IgD-negative memory B cell (primary cell): ENCODE results near the gene CST9. TPM values are rescaled to one million over a fixed set of nuclear protein-coding genes. Genes with fewer than 3 reads are reported as not detected.

Source experiments
- H3K27ac Mint-ChIP-seq, 3 donors: one replicate each; pipeline ENCODE4 v1.8.0; 2020 to 2022; ENCODE audit warnings: mild to moderate bottlenecking in 3 of 3, mixed read lengths in 3 of 3, moderate library complexity in 1 of 3
- H3K27me3 Mint-ChIP-seq: one replicate; pipeline ENCODE4 v1.8.0; 2021; ENCODE audit warnings: mixed read lengths
- H3K36me3 Mint-ChIP-seq: one replicate; pipeline ENCODE4 v1.8.0; 2020; ENCODE audit warnings: mild to moderate bottlenecking, mixed read lengths
- H3K4me1 Mint-ChIP-seq, 3 donors: one replicate each; pipeline ENCODE4 v1.8.0; 2020 to 2022; ENCODE audit warnings: mixed read lengths in 3 of 3, mild to moderate bottlenecking in 1 of 3
- H3K4me3 Mint-ChIP-seq, 4 donors: one replicate each; pipeline ENCODE4 v1.8.0; 2020 to 2022; ENCODE audit warnings: mild to moderate bottlenecking in 4 of 4, mixed read lengths in 4 of 4, moderate library complexity in 3 of 4
- H3K9me3 Mint-ChIP-seq, 3 donors: one replicate each; pipeline ENCODE4 v1.8.0; 2020 to 2021; ENCODE audit warnings: mixed read lengths in 3 of 3, mild to moderate bottlenecking in 1 of 3
- polyA plus RNA-seq: library from polyadenylated mRNA; unstranded; fragments of 300-500 nt; fragmentation: Illumina TruSeq; gene quantifications from one replicate; pipeline ENCODE4 v1.2.3, GENCODE V29; 2021

CST9 gene
- not detected for polyA plus RNA-seq

- Mint-ChIP-seq H3K27me3 (peaks cover 3% of the 10 kb centered on the region), H3K4me1 (no peaks in the 10 kb centered on the region), H3K4me3 (no peak within 1 kb of the TSS), H3K36me3 (no peaks in the 10 kb centered on the region), H3K9me3 (no peaks in the 10 kb centered on the region), H3K27ac (no peak within 1 kb of the TSS)
Measured at GRCh38 chr20:23605867-23606651, at the start of gene CST9. Gene CST9 (minus strand): TSS chr20:23605917. CDS start chr20:23605864, 53 bp downstream.

- no peak overlapping the region for H3K27ac Mint-ChIP-seq
- peaks cover 0 to 6% (median 1%) of the 10 kb centered on the region in 3 donors for H3K4me1 Mint-ChIP-seq
- peaks cover 15% of the 10 kb centered on the region for H3K27me3 Mint-ChIP-seq
- no peaks in the 10 kb centered on the region for H3K36me3 Mint-ChIP-seq
- H3K4me3 Mint-ChIP-seq: no peak overlapping the region
- H3K9me3 Mint-ChIP-seq: peaks cover 0 to 3% (median 0%) of the 10 kb centered on the region in 3 donors
Measured at GRCh38 chr20:23654717-23655116, 49.0 kb upstream of the CST9 start.

- H3K27ac Mint-ChIP-seq: no peak overlapping the region
- H3K27me3 Mint-ChIP-seq: peaks cover 15% of the 10 kb centered on the region
- peaks cover 0 to 3% (median 0%) of the 10 kb centered on the region in 3 donors for H3K9me3 Mint-ChIP-seq
Measured at GRCh38 chr20:23654000-23654399, 48.3 kb upstream of the CST9 start.

GRCh38 chr20:23653400-23653938 lies 47.8 kb upstream of the CST9 start:
- Mint-ChIP-seq H3K27me3 (peaks cover 15% of the 10 kb centered on the region), H3K36me3 (no peaks in the 10 kb centered on the region), H3K4me1 (peaks cover 0 to 6% (median 1%) of the 10 kb centered on the region in 3 donors), H3K4me3 (no peak overlapping the region), H3K27ac (no peak overlapping the region), H3K9me3 (peaks cover 0 to 3% (median 0%) of the 10 kb centered on the region in 3 donors)

More at GRCh38 chr20:23654000-23654399, 48.3 kb upstream of the CST9 start:
- peaks cover 0 to 6% (median 1%) of the 10 kb centered on the region in 3 donors for H3K4me1 Mint-ChIP-seq
- no peak overlapping the region for H3K4me3 Mint-ChIP-seq
- H3K36me3 Mint-ChIP-seq: no peaks in the 10 kb centered on the region

GRCh38 chr20:23652926-23653325 lies 47.2 kb upstream of the CST9 start:
- H3K9me3 Mint-ChIP-seq: peaks cover 0 to 3% (median 0%) of the 10 kb centered on the region in 3 donors
- H3K36me3 Mint-ChIP-seq: no peaks in the 10 kb centered on the region
- no peak overlapping the region for H3K4me3 Mint-ChIP-seq
- peaks cover 15% of the 10 kb centered on the region for H3K27me3 Mint-ChIP-seq
- H3K4me1 Mint-ChIP-seq: peaks cover 0 to 6% (median 1%) of the 10 kb centered on the region in 3 donors
- H3K27ac Mint-ChIP-seq: no peak overlapping the region

GRCh38 chr20:23652371-23652770 lies 46.7 kb upstream of the CST9 start:
- Mint-ChIP-seq H3K36me3 (no peaks in the 10 kb centered on the region), H3K4me3 (no peak overlapping the region)

GRCh38 chr20:23651117-23651516 lies 45.4 kb upstream of the CST9 start:
- Mint-ChIP-seq H3K4me3 (no peak overlapping the region), H3K36me3 (no peaks in the 10 kb centered on the region), H3K27ac (no peak overlapping the region), H3K9me3 (peaks cover 0 to 3% (median 0%) of the 10 kb centered on the region in 3 donors), H3K4me1 (peaks cover 0 to 6% (median 0%) of the 10 kb centered on the region in 3 donors), H3K27me3 (peaks cover 8% of the 10 kb centered on the region)

More at GRCh38 chr20:23652371-23652770, 46.7 kb upstream of the CST9 start:
- Mint-ChIP-seq H3K9me3 (peaks cover 0 to 3% (median 0%) of the 10 kb centered on the region in 3 donors), H3K27ac (no peak overlapping the region), H3K4me1 (peaks cover 0 to 6% (median 1%) of the 10 kb centered on the region in 3 donors), H3K27me3 (peaks cover 14% of the 10 kb centered on the region)

- peaks cover 0 to 3% (median 0%) of the 10 kb centered on the region in 3 donors for H3K9me3 Mint-ChIP-seq
- H3K27me3 Mint-ChIP-seq: peaks cover 5% of the 10 kb centered on the region
- no peak overlapping the region for H3K4me3 Mint-ChIP-seq
- no peak overlapping the region for H3K27ac Mint-ChIP-seq
- H3K36me3 Mint-ChIP-seq: no peaks in the 10 kb centered on the region
- H3K4me1 Mint-ChIP-seq: peaks cover 0 to under 1% (median 0%) of the 10 kb centered on the region in 3 donors
Measured at GRCh38 chr20:23649830-23650417, 44.2 kb upstream of the CST9 start.

GRCh38 chr20:23649242-23649641 lies 43.5 kb upstream of the CST9 start:
- no peak overlapping the region for H3K27ac Mint-ChIP-seq
- no peaks in the 10 kb centered on the region for H3K36me3 Mint-ChIP-seq
- no peaks in the 10 kb centered on the region for H3K4me1 Mint-ChIP-seq
- H3K4me3 Mint-ChIP-seq: no peak overlapping the region
- H3K27me3 Mint-ChIP-seq: peaks cover 5% of the 10 kb centered on the region
- H3K9me3 Mint-ChIP-seq: peaks cover 0 to 3% (median 0%) of the 10 kb centered on the region in 3 donors

- H3K27me3 Mint-ChIP-seq: peaks cover 3% of the 10 kb centered on the region
Measured at GRCh38 chr20:23647346-23647745, 41.6 kb upstream of the CST9 start.

GRCh38 chr20:23646106-23646873 lies 40.6 kb upstream of the CST9 start:
- peaks cover 4% of the 10 kb centered on the region for H3K27me3 Mint-ChIP-seq
- H3K4me1 Mint-ChIP-seq: peaks cover 0 to 2% (median 0%) of the 10 kb centered on the region in 3 donors
- H3K9me3 Mint-ChIP-seq: peaks cover 0 to 5% (median 0%) of the 10 kb centered on the region in 3 donors
- H3K4me3 Mint-ChIP-seq: no peak overlapping the region
- no peak overlapping the region for H3K27ac Mint-ChIP-seq
- H3K36me3 Mint-ChIP-seq: no peaks in the 10 kb centered on the region

More at GRCh38 chr20:23647346-23647745, 41.6 kb upstream of the CST9 start:
- no peak overlapping the region for H3K27ac Mint-ChIP-seq
- no peaks in the 10 kb centered on the region for H3K36me3 Mint-ChIP-seq
- no peak overlapping the region for H3K4me3 Mint-ChIP-seq
- peaks cover 0 to 2% (median 0%) of the 10 kb centered on the region in 3 donors for H3K4me1 Mint-ChIP-seq
- H3K9me3 Mint-ChIP-seq: peaks cover 0 to 5% (median 0%) of the 10 kb centered on the region in 3 donors

- Mint-ChIP-seq H3K27me3 (peaks cover 4% of the 10 kb centered on the region), H3K9me3 (peaks cover 0 to 2% (median 0%) of the 10 kb centered on the region in 3 donors), H3K4me1 (peaks cover 0 to 2% (median 0%) of the 10 kb centered on the region in 3 donors), H3K27ac (no peak overlapping the region), H3K4me3 (no peak overlapping the region), H3K36me3 (no peaks in the 10 kb centered on the region)
Measured at GRCh38 chr20:23645575-23645974, 39.9 kb upstream of the CST9 start.

GRCh38 chr20:23644164-23644563 lies 38.4 kb upstream of the CST9 start:
- Mint-ChIP-seq H3K27me3 (peaks cover 7% of the 10 kb centered on the region), H3K4me3 (no peak overlapping the region), H3K36me3 (no peaks in the 10 kb centered on the region), H3K9me3 (peaks cover 0 to 2% (median 0%) of the 10 kb centered on the region in 3 donors), H3K4me1 (peaks cover 0 to 2% (median 0%) of the 10 kb centered on the region in 3 donors), H3K27ac (no peak overlapping the region)

- Mint-ChIP-seq H3K4me3 (no peak overlapping the region), H3K27me3 (peaks cover 10% of the 10 kb centered on the region), H3K27ac (no peak overlapping the region), H3K4me1 (peaks cover 0 to 2% (median 0%) of the 10 kb centered on the region in 3 donors), H3K9me3 (peaks cover 0 to 2% (median 0%) of the 10 kb centered on the region in 3 donors), H3K36me3 (no peaks in the 10 kb centered on the region)
Measured at GRCh38 chr20:23643659-23644058, 37.9 kb upstream of the CST9 start.
